Fibroblast of lung (primary cell): ENCODE results near the gene PFDN1.

Experiments used
- CTCF ChIP-seq, 2 donors: IDR thresholded peaks in 1 of 2; conservative IDR thresholded peaks in 1 of 2; 1 replicate in 1 of 2; 2 replicates in 1 of 2; pipeline ENCODE4 v1.5.1; 2011 to 2012; ENCODE audit warnings: low read length in 2 of 2, control low read depth in 1 of 2, inconsistent platforms in 1 of 2, low read depth in 1 of 2, mild to moderate bottlenecking in 1 of 2
- EZH2 ChIP-seq: IDR thresholded peaks from 2 replicates; pipeline ENCODE4 v1.5.1; 2012; ENCODE audit warnings: low read length, control low read depth, mild to moderate bottlenecking; ENCODE audit errors: missing control alignments

GRCh38 chr5:140259500-140259899 lies 43.4 kb downstream of the PFDN1 start:
- TF ChIP-seq CTCF (conservative IDR thresholded peaks at IDR 0.05 in 1 of 2, IDR thresholded peaks at IDR 0.05 in 1 of 2; ENCODE audit: low read depth in 1 of 2, low read length in 2 of 2) (no peak), EZH2 (no peak)
